ENCODE results near the gene ZNF486.
"Not testable (repeated sequence)": the region's sequence is repeated elsewhere in the genome, so short reads cannot be mapped to it uniquely, and the experiment has no call there.

The ZNF486 gene

DNA sequence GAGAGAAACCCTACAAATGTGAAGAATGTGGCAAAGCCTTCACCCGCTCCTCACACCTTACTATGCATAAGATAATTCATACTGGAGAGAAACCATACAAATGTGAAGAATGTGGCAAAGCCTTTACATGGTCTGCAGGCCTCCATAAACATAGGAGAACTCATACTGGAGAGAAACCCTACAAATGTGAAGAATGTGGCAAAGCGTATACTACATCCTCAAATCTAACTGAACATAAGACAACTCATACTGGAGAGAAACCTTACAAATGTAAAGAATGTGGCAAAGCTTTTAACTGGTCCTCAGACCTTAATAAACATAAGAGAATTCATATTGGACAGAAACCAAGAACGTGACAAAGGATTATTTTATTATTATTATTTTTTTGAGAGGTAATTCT lies 30.7 kb downstream of the ZNF486 start:
- no peak for DNase-seq (ENCODE audit: low read depth, low spot score)
- TF ChIP-seq POLR2AphosphoS5 (IDR thresholded peaks at IDR 0.05; ENCODE audit: borderline replicate concordance, low read depth, low read length) (no peak), FOXP2 (optimal IDR thresholded peaks at IDR 0.05; ENCODE audit: control extremely low read depth, extremely low read length, insufficient read depth) (no peak), EZH2 (IDR thresholded peaks at IDR 0.05) (no peak)
- Histone ChIP-seq H3K9ac (ENCODE audit: insufficient read length) (no peak overlapping the region), H3K9me3 (ENCODE audit: low read depth, low read length) (no peaks in the 10 kb centered on the region), H3K4me3 (no peak overlapping the region), H3K27ac (no peak overlapping the region), H3K36me3 (ENCODE audit: insufficient read depth, low read length) (no peaks in the 10 kb centered on the region)

DNA sequence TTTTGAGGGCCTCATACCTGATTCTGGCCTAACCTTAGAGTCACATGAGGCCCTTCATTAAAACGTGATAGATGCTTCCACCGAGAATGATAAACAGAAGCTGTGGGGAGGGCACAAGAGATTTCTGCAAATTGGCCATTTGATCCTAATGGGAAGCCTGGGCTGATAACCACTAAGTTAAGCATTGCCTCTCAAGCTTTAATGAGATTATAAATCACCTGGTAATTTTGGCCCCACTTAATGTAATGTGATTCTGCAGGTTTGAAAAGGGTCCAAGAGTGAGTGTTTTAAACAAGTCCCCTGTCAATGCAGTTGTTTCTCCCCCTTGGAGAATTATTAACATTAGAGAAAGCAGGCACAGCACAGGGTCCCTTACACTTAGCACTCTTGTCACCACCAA lies 42.0 kb downstream of the ZNF486 start:
- no peak for DNase-seq (ENCODE audit: low read depth, low spot score)
- no peak overlapping the region for H3K9ac ChIP-seq (ENCODE audit: insufficient read length)
- no peak for TF ChIP-seq POLR2AphosphoS5 (IDR thresholded peaks at IDR 0.05; ENCODE audit: borderline replicate concordance, low read depth, low read length)
- no peak for TF ChIP-seq FOXP2 (optimal IDR thresholded peaks at IDR 0.05; ENCODE audit: control extremely low read depth, extremely low read length, insufficient read depth)
- TF ChIP-seq EZH2 (IDR thresholded peaks at IDR 0.05), result no peak
- no peaks in the 10 kb centered on the region for H3K36me3 ChIP-seq (ENCODE audit: insufficient read depth, low read length)
- no peak overlapping the region for H3K27ac ChIP-seq
- no peak overlapping the region for H3K4me3 ChIP-seq
- H3K9me3 ChIP-seq (ENCODE audit: low read depth, low read length), result no peaks in the 10 kb centered on the region

DNA sequence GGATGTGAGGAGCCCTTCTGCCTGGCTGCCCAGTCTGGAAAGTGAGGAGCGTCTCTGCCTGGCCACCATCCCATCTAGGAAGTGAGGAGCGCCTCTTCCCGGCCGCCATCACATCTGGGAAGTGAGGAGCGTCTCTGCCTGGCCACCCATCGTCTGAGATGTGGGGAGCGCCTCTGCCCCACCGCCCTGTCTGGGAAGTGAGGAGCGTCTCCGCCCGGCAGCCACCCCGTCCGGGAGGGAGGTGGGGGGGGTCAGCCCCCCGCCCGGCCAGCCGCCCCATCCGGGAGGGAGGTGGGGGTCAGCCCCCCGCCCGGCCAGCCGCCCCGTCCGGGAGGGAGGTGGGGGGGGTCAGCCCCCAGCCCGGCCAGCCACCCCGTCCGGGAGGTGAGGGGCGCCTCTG lies 47.4 kb downstream of the ZNF486 start:
- not testable (repeated sequence) for H3K9me3 ChIP-seq (ENCODE audit: low read depth, low read length); DNase-seq (ENCODE audit: low read depth, low spot score); H3K4me3 ChIP-seq; H3K9ac ChIP-seq (ENCODE audit: insufficient read length); H3K27ac ChIP-seq; H3K36me3 ChIP-seq (ENCODE audit: insufficient read depth, low read length)

DNA sequence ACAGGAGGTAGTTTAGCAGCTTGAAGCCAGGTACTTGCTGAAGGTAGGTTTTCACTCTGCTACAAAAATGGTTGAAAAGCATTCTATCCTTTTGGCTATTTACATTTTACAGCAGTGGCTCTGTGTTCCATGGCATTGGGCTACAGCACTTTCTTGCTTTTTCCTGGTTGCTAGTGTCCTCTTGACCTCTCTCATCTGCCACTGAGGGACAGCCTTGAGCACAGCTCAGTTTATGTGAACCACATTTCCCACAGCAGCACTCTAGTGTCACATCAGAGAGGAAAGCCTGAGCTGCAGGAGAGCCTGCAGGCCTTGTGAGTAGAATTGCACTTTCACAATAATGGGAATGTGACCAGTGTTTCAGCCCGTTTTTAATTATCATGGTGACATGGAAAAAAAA lies 54.6 kb downstream of the ZNF486 start:
- H3K27ac ChIP-seq; H3K9ac ChIP-seq (ENCODE audit: insufficient read length); DNase-seq (ENCODE audit: low read depth, low spot score); H3K4me3 ChIP-seq; H3K36me3 ChIP-seq (ENCODE audit: insufficient read depth, low read length); H3K9me3 ChIP-seq (ENCODE audit: low read depth, low read length): not testable (repeated sequence)

DNA sequence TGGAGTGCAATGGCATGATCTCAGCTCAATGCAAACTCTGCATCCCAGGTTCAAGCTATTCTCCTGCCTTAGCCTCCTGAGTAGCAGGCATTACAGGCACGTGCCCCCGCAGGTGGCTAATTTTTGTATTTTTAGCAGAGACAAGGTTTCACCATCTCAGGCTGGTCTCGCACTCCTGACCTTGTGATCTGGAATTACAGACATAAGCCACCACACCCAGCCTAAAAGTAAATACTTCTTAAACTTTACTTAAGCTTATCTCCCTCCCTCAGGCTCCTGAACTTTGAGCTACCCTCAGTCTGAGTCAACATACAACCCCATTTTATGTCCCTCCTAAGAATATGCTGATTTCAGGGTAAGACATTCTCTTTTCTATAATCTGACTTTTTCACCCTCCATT lies 66.1 kb downstream of the ZNF486 start:
- TF ChIP-seq EZH2 (IDR thresholded peaks at IDR 0.05), result no peak
- Histone ChIP-seq H3K27ac (no peak overlapping the region), H3K36me3 (ENCODE audit: insufficient read depth, low read length) (no peaks in the 10 kb centered on the region), H3K9ac (ENCODE audit: insufficient read length) (no peak overlapping the region), H3K9me3 (ENCODE audit: low read depth, low read length) (no peaks in the 10 kb centered on the region), H3K4me3 (no peak overlapping the region)
- DNase-seq (ENCODE audit: low read depth, low spot score), result no peak

DNA sequence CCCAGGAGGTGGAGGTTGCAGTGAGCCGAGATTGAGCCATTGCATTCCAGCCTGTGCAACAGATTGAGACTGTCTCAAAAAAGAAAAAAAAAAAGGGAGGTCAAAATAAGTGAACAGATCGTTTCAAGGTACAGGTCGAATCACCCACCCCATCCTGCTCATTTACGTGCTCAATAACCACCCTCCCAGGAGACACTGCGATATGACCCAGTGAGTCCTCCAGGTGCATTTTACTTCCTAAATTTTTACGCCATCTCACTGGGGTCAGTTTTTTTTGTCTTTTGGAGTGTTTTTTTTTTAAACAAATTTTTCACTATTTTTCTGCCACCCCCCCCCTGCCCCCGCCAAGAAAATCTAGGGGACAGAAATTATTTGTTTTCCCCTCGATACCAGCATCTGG lies 68.1 kb downstream of the ZNF486 start:
- Histone ChIP-seq H3K36me3 (ENCODE audit: insufficient read depth, low read length) (no peaks in the 10 kb centered on the region), H3K9ac (ENCODE audit: insufficient read length) (no peak overlapping the region), H3K9me3 (ENCODE audit: low read depth, low read length) (no peaks in the 10 kb centered on the region), H3K4me3 (no peak overlapping the region), H3K27ac (no peak overlapping the region)
- no peak for DNase-seq (ENCODE audit: low read depth, low spot score)
- TF ChIP-seq FOXP2 (optimal IDR thresholded peaks at IDR 0.05; ENCODE audit: control extremely low read depth, extremely low read length, insufficient read depth) (no peak), POLR2AphosphoS5 (IDR thresholded peaks at IDR 0.05; ENCODE audit: borderline replicate concordance, low read depth, low read length) (no peak), EZH2 (IDR thresholded peaks at IDR 0.05) (no peak)

DNA sequence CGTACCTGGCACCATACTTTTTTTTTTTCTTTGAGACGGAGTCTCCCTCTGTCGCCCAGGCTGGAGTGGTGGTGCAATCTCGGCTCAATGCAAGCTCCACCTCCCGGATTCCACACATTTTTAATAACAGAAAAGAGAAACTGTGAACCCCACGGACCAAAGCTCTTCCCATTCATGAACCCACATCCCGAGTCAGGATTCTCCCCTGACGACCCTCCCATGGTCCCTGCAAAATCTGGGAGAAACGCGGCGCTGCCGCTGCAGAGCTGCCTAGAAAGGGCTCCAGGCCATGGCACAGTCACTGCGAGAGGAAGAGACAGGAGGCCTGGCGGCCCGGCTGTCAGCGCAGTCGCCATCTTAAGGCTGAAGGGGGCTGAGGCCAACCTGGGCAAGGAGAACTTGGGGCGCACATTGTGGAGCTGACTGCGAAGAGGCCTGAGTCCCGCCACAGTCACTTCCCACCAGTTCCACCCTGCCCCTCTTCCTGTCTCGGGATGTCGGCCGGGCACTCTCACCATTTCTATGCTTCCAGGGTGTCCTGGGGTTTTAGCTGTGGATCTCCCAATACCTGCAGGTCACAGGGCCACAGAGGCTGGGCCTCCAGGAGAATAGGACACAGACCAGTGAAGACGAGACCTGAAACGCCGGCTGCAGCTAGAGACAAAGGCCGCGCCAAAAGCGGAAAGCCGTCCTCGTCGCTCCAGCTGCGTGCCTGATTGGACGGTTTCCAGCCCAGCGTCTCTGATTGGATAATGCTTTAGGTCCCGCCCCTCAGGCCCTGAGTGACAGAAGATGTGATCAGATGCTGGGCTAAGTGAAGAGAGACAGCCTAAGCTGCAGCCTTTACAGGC lies 71.0 kb downstream of the ZNF486 start:
- no peak for DNase-seq (ENCODE audit: low read depth, low spot score)
- Histone ChIP-seq H3K27ac (no peak overlapping the region), H3K4me3 (peak overlapping the region; percentile 69), H3K36me3 (ENCODE audit: insufficient read depth, low read length) (no peaks in the 10 kb centered on the region), H3K9me3 (ENCODE audit: low read depth, low read length) (no peaks in the 10 kb centered on the region), H3K9ac (ENCODE audit: insufficient read length) (peak overlapping the region; percentile 53)
- TF ChIP-seq FOXP2 (optimal IDR thresholded peaks at IDR 0.05; ENCODE audit: control extremely low read depth, extremely low read length, insufficient read depth) (no peak), EZH2 (IDR thresholded peaks at IDR 0.05) (no peak), POLR2AphosphoS5 (IDR thresholded peaks at IDR 0.05; ENCODE audit: borderline replicate concordance, low read depth, low read length) (no peak)

DNA sequence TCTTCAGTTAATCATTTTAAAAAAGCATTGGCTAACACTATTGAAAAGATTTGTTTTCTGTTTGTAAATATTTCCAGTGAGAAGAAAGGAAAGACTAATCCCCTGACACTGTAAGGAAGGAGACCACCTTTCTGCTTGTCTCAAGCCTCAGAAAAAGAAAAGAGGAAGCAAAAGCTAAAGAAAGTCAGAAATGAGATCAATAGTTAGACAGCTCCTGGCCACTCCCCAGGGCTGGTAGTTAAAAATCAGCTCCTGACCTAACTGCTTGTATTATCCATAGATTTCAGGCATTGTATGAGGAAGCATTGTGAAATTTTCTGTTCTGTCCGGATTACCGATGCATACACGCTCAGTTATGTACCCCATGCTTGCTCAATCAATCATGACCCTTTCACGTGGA lies 76.6 kb downstream of the ZNF486 start:
- no peak overlapping the region for H3K4me3 ChIP-seq
- no peaks in the 10 kb centered on the region for H3K36me3 ChIP-seq (ENCODE audit: insufficient read depth, low read length)
- no peak for TF ChIP-seq FOXP2 (optimal IDR thresholded peaks at IDR 0.05; ENCODE audit: control extremely low read depth, extremely low read length, insufficient read depth)
- TF ChIP-seq EZH2 (IDR thresholded peaks at IDR 0.05), result no peak
- TF ChIP-seq POLR2AphosphoS5 (IDR thresholded peaks at IDR 0.05; ENCODE audit: borderline replicate concordance, low read depth, low read length), result no peak
- no peaks in the 10 kb centered on the region for H3K9me3 ChIP-seq (ENCODE audit: low read depth, low read length)
- no peak for DNase-seq (ENCODE audit: low read depth, low spot score)
- H3K9ac ChIP-seq (ENCODE audit: insufficient read length), result no peak overlapping the region
- no peak overlapping the region for H3K27ac ChIP-seq

DNA sequence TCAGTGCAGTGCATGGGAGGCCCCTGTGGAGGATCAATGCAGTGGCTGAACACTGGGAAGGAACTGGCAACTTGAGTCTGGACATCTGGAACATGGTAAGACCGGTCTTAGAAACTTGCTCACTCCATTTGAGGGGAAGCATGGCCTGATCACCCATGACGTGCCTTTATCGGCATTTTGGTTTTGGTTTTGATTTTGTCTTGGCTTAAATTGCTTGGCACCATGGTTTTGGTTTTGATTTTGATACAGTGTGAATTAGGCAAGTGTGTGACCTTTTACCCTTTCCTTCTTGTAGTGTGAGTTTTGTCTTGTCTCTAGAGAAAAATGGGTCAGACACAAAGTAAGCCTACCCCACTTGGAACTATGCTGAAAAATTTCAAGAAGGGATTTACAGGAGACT lies 77.3 kb downstream of the ZNF486 start:
- no peak overlapping the region for H3K9ac ChIP-seq (ENCODE audit: insufficient read length)
- DNase-seq (ENCODE audit: low read depth, low spot score), result no peak
- H3K4me3 ChIP-seq, result no peak overlapping the region
- TF ChIP-seq EZH2 (IDR thresholded peaks at IDR 0.05), result no peak
- TF ChIP-seq POLR2AphosphoS5 (IDR thresholded peaks at IDR 0.05; ENCODE audit: borderline replicate concordance, low read depth, low read length), result no peak
- no peak for TF ChIP-seq FOXP2 (optimal IDR thresholded peaks at IDR 0.05; ENCODE audit: control extremely low read depth, extremely low read length, insufficient read depth)
- no peaks in the 10 kb centered on the region for H3K36me3 ChIP-seq (ENCODE audit: insufficient read depth, low read length)
- no peaks in the 10 kb centered on the region for H3K9me3 ChIP-seq (ENCODE audit: low read depth, low read length)
- no peak overlapping the region for H3K27ac ChIP-seq
